Neural progenitor cell (in vitro differentiated cells): ENCODE measurements around the gene DCLRE1C. TPM values are rescaled to one million over a fixed set of nuclear protein-coding genes. Genes with fewer than 3 reads are reported as not detected.

Experiments used
- DNase-seq: peaks from one replicate; pipeline ENCODE4 v3.0.0-alpha.2; 2016; ENCODE audit warnings: low spot score
- H2AFZ ChIP-seq: fragments of 200-600 bp; sonication (generic); replicated peaks from 2 replicates; pipeline ENCODE4 v1.6.1; 2016; ENCODE audit warnings: antibody characterized with exemption
- H3F3A ChIP-seq: fragments of 200-600 bp; sonication (generic); 2 replicates; pipeline ENCODE4 v1.6.1; 2016; ENCODE audit warnings: antibody characterized with exemption, low read depth
- H3K27ac ChIP-seq: fragments of 200-600 bp; sonication (generic); 2 replicates; pipeline ENCODE4 v1.5.1; 2016; ENCODE audit warnings: mild to moderate bottlenecking
- H3K27me3 ChIP-seq: fragments of 200-600 bp; sonication (generic); 2 replicates; pipeline ENCODE4 v1.6.1; 2016; ENCODE audit warnings: mild to moderate bottlenecking, moderate library complexity
- H3K36me3 ChIP-seq: fragments of 200-600 bp; sonication (generic); 2 replicates; pipeline ENCODE4 v1.5.1; 2016
- H3K4me1 ChIP-seq: fragments of 200-600 bp; sonication (generic); 2 replicates; pipeline ENCODE4 v1.6.1; 2016; ENCODE audit warnings: mixed run types
- H3K4me2 ChIP-seq: fragments of 200-600 bp; sonication (generic); 2 replicates; pipeline ENCODE4 v1.6.1; 2016
- H3K4me3 ChIP-seq: fragments of 200-600 bp; sonication (generic); 2 replicates; pipeline ENCODE4 v1.5.1; 2016
- H3K79me2 ChIP-seq: fragments of 200-600 bp; sonication (generic); 2 replicates; pipeline ENCODE4 v1.6.1; 2016; ENCODE audit warnings: low read depth
- H3K9ac ChIP-seq: fragments of 200-600 bp; sonication (generic); 2 replicates; pipeline ENCODE4 v1.6.1; 2016
- H3K9me3 ChIP-seq: fragments of 200-600 bp; sonication (generic); 2 replicates; pipeline ENCODE4 v1.5.1; 2016; ENCODE audit warnings: low read depth
- H4K20me1 ChIP-seq: fragments of 200-600 bp; sonication (generic); 2 replicates; pipeline ENCODE4 v1.6.1; 2016; ENCODE audit warnings: low read depth
- H3K27ac Mint-ChIP-seq: 3 replicates; pipeline ENCODE4 v1.8.0; 2021; ENCODE audit warnings: mixed read lengths
- H3K27me3 Mint-ChIP-seq: 2 replicates; pipeline ENCODE4 v1.8.0; 2022; ENCODE audit warnings: low read depth, mild to moderate bottlenecking, inconsistent platforms, moderate library complexity, mixed read lengths; ENCODE audit not compliant: insufficient read depth
- H3K36me3 Mint-ChIP-seq: 3 replicates; pipeline ENCODE4 v1.8.0; 2021; ENCODE audit warnings: mixed read lengths
- H3K4me1 Mint-ChIP-seq: 3 replicates; pipeline ENCODE4 v1.8.0; 2021; ENCODE audit warnings: mixed read lengths
- H3K4me3 Mint-ChIP-seq: 3 replicates; pipeline ENCODE4 v1.8.0; 2021; ENCODE audit warnings: mild to moderate bottlenecking, moderate library complexity, mixed read lengths
- H3K9me3 Mint-ChIP-seq: 3 replicates; pipeline ENCODE4 v1.8.0; 2020; ENCODE audit warnings: mixed read lengths
- EZH2 ChIP-seq: fragments of 200-600 bp; sonication (generic); IDR thresholded peaks from 2 replicates; pipeline ENCODE4 v1.6.1; 2017; ENCODE audit warnings: antibody characterized with exemption, mild to moderate bottlenecking, moderate library complexity
- EZH2phosphoT487 ChIP-seq: fragments of 200-600 bp; sonication (generic); IDR thresholded peaks from 2 replicates; pipeline ENCODE4 v1.6.1; 2017; ENCODE audit warnings: antibody characterized with exemption
- total RNA-seq: library from RNA; depleted of rRNA; stranded (reverse); fragments of >200 nt; gene quantifications from 2 replicates; pipeline ENCODE4 v1.2.3, GENCODE V29; 2015; ENCODE audit warnings: low replicate concordance
- TF ChIP-seq, protein P1 (sequence below): fragments of 200-600 bp; sonication (generic); IDR thresholded peaks from 2 replicates; pipeline ENCODE4 v1.5.1; 2017; ENCODE audit warnings: antibody characterized with exemption, mild to moderate bottlenecking

The DCLRE1C gene
- total RNA-seq, 1 donor from 2014 or later = 4.5 TPM

DNA sequence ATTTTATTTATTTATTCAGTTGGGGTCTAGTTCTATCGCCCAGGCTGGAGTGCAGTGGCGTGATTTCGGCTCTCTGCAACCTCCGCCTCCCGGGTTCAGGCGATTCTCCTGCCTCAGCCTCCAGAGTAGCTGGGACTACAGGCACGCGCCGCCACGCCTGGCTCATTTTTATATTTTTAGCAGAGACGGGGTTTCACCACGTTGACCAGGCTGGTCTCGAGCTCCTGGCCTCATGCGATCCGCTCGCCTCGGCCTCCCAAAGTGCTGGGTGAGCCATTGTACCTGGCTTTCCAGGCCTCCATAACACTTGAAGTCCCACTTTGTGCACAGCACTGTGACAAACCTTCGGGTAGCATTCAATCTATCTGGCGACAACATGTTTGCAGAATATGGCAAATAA is 1.0 kb upstream of the DCLRE1C start:
- H3K27me3 Mint-ChIP-seq = no peaks in the 10 kb centered on the region
- H3K9ac ChIP-seq = no peak overlapping the region
- peaks cover 9% of the 10 kb centered on the region for H3K4me1 ChIP-seq
- peak overlapping the region; percentile 91 for H3K4me3 Mint-ChIP-seq
- no peaks in the 10 kb centered on the region for H3K9me3 Mint-ChIP-seq
- H3K27me3 ChIP-seq = no peaks in the 10 kb centered on the region
- H3K79me2 ChIP-seq = peaks cover 20% of the 10 kb centered on the region
- H3K36me3 ChIP-seq = no peaks in the 10 kb centered on the region
- H3K27ac ChIP-seq = no peak overlapping the region
- peak overlapping the region; percentile 82 for H3K4me2 ChIP-seq
- no peak for DNase-seq
- H3K27ac Mint-ChIP-seq = peak overlapping the region; percentile 40
- peaks cover 6% of the 10 kb centered on the region for H4K20me1 ChIP-seq
- no peaks in the 10 kb centered on the region for H3K9me3 ChIP-seq
- no peak overlapping the region for H2AFZ ChIP-seq
- no peak for TF ChIP-seq EZH2
- TF ChIP-seq, protein P1, sequence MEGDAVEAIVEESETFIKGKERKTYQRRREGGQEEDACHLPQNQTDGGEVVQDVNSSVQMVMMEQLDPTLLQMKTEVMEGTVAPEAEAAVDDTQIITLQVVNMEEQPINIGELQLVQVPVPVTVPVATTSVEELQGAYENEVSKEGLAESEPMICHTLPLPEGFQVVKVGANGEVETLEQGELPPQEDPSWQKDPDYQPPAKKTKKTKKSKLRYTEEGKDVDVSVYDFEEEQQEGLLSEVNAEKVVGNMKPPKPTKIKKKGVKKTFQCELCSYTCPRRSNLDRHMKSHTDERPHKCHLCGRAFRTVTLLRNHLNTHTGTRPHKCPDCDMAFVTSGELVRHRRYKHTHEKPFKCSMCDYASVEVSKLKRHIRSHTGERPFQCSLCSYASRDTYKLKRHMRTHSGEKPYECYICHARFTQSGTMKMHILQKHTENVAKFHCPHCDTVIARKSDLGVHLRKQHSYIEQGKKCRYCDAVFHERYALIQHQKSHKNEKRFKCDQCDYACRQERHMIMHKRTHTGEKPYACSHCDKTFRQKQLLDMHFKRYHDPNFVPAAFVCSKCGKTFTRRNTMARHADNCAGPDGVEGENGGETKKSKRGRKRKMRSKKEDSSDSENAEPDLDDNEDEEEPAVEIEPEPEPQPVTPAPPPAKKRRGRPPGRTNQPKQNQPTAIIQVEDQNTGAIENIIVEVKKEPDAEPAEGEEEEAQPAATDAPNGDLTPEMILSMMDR = no peak
- H3K4me1 Mint-ChIP-seq = peaks cover 25% of the 10 kb centered on the region
- peak overlapping the region; percentile 63 for H3K4me3 ChIP-seq
- no peaks in the 10 kb centered on the region for H3K36me3 Mint-ChIP-seq
- H3F3A ChIP-seq = peaks cover 29% of the 10 kb centered on the region

DNA sequence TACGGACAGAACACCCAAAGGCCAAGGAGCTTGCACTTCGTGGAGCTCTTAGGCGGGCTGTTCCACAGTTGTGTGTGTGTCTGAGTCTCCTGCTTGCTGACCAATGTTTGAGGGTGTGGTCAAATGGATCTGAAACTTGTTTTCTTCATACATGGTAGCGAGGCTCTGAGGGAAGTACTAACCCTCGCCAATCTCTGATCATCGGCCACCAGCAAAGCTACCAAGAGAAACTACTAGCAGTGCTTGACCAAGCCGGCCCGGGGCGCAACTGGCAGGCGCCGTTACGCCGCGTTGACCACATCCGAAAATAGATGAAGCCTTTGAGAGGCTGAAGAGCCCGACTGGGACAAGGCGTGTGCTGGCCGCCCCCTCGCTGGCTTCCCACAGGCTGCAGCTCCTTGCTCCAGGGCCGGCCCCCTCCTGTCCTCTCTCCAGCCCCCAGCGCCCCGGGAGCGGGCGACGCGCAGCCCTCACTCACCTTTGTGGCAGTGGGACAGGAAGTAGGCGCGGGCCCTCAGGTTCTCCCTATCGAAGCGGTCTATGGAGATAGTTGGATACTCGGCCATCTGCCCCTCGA is 384 bp downstream of the DCLRE1C start:
- no peak overlapping the region for H3K27ac ChIP-seq
- H3K27me3 Mint-ChIP-seq = peaks cover 2% of the 10 kb centered on the region
- peak overlapping the region; percentile 82 for H3K4me2 ChIP-seq
- peak overlapping the region; percentile 16 for H3K9ac ChIP-seq
- peaks cover 22% of the 10 kb centered on the region for H3F3A ChIP-seq
- H3K9me3 Mint-ChIP-seq = no peaks in the 10 kb centered on the region
- H3K36me3 Mint-ChIP-seq = no peaks in the 10 kb centered on the region
- H3K79me2 ChIP-seq = peaks cover 20% of the 10 kb centered on the region
- H3K4me3 Mint-ChIP-seq = peak overlapping the region; percentile 91
- H2AFZ ChIP-seq = peak overlapping the region; percentile 96
- no peaks in the 10 kb centered on the region for H3K36me3 ChIP-seq
- H3K4me1 ChIP-seq = peaks cover 9% of the 10 kb centered on the region
- peak overlapping the region; percentile 63 for H3K4me3 ChIP-seq
- no peaks in the 10 kb centered on the region for H3K27me3 ChIP-seq
- peaks cover 22% of the 10 kb centered on the region for H3K4me1 Mint-ChIP-seq
- H3K27ac Mint-ChIP-seq = no peak overlapping the region
- H3K9me3 ChIP-seq = no peaks in the 10 kb centered on the region
- peaks cover 6% of the 10 kb centered on the region for H4K20me1 ChIP-seq
- DNase-seq = peak; percentile 66
- TF ChIP-seq EZH2phosphoT487 (no peak), EZH2 (no peak)
- TF ChIP-seq, protein P1 = no peak

DNA sequence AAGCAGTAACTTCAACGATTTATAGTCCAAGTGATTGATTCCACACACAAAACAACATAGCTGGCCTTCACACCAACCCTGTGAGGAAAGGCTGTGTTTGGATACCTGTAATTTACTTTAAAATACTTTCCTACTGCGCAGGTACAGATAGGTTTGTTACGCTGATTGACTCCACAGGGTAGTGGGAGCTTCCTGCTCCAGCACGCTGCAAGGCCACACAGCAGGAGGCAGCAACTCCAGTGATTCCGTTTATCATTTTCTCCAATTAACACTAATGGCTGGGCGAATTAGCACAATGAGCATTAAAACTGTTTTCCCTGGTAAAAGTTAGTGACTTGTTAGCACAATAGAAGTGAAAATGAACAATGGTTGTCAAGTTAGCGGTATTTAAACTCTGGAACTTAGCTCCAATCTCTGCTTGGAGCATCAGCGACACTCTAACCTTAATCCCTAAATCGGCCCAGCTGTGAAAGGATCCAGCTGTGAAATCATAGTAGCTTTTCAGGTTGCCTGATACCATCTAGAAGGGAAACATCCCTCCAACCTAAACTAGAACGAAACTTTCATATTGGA is 959 bp downstream of the DCLRE1C start:
- Histone ChIP-seq H3K36me3 (no peaks in the 10 kb centered on the region), H3K4me2 (peak overlapping the region; percentile 82), H3K4me1 (peaks cover 9% of the 10 kb centered on the region), H3K27me3 (no peaks in the 10 kb centered on the region), H3K79me2 (peaks cover 20% of the 10 kb centered on the region), H3F3A (peaks cover 22% of the 10 kb centered on the region), H3K9me3 (no peaks in the 10 kb centered on the region), H3K4me3 (peak overlapping the region; percentile 63), H4K20me1 (peaks cover 6% of the 10 kb centered on the region), H2AFZ (peak overlapping the region; percentile 96), H3K27ac (no peak overlapping the region), H3K9ac (no peak overlapping the region)
- DNase-seq = peak; percentile 58
- peak overlapping the region; percentile 91 for H3K4me3 Mint-ChIP-seq
- no peaks in the 10 kb centered on the region for H3K9me3 Mint-ChIP-seq
- no peak overlapping the region for H3K27ac Mint-ChIP-seq
- H3K4me1 Mint-ChIP-seq = peaks cover 22% of the 10 kb centered on the region
- TF ChIP-seq EZH2phosphoT487 = no peak
- TF ChIP-seq EZH2 = no peak
- H3K27me3 Mint-ChIP-seq = peaks cover 2% of the 10 kb centered on the region
- H3K36me3 Mint-ChIP-seq = no peaks in the 10 kb centered on the region

DNA sequence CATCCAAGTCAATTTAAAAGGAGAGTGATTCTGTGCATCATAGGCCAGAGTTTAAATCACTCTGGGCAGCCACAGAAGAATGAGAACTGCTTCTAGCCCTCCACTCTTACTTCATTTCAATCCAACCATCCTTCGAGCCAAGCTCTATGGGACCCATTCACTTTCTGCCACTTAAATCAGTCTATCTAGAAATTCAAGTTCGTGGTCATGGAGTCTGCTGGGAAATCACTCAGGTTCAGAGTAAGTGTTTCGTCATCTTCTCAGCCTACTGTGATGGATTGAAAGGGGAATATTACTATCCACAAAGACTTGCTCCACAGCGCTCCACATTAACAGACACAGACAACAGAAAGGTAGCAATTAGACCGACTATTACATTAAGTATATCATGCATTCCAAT is 4.6 kb downstream of the DCLRE1C start:
- H3K36me3 Mint-ChIP-seq = peaks cover 12% of the 10 kb centered on the region
- no peak overlapping the region for H3K27ac Mint-ChIP-seq
- H3K27me3 Mint-ChIP-seq = peaks cover 4% of the 10 kb centered on the region
- no peak overlapping the region for H3K4me3 ChIP-seq
- H3K79me2 ChIP-seq = peaks cover 20% of the 10 kb centered on the region
- no peak overlapping the region for H3K27ac ChIP-seq
- H3F3A ChIP-seq = peaks cover 17% of the 10 kb centered on the region
- H4K20me1 ChIP-seq = peaks cover 6% of the 10 kb centered on the region
- no peak overlapping the region for H3K4me2 ChIP-seq
- H3K9me3 Mint-ChIP-seq = no peaks in the 10 kb centered on the region
- TF ChIP-seq EZH2phosphoT487 (no peak), EZH2 (no peak)
- TF ChIP-seq, protein P1 = no peak
- H3K4me3 Mint-ChIP-seq = no peak overlapping the region
- no peaks in the 10 kb centered on the region for H3K9me3 ChIP-seq
- H2AFZ ChIP-seq = no peak overlapping the region
- H3K4me1 ChIP-seq = peaks cover 5% of the 10 kb centered on the region
- DNase-seq = no peak
- no peaks in the 10 kb centered on the region for H3K27me3 ChIP-seq
- H3K9ac ChIP-seq = no peak overlapping the region
- H3K4me1 Mint-ChIP-seq = peaks cover 17% of the 10 kb centered on the region
- H3K36me3 ChIP-seq = no peaks in the 10 kb centered on the region
